Hematopoietic multipotent progenitor cell (in vitro differentiated cells): ENCODE data around the gene SYNM. TPM values are rescaled to one million over a fixed set of nuclear protein-coding genes. Genes with fewer than 3 reads are reported as not detected.

ENCODE experiments used
- total RNA-seq: library from RNA; depleted of rRNA; stranded (reverse); fragments of >200 nt; gene quantifications from one replicate; pipeline ENCODE4 v1.2.3, GENCODE V29; 2012

SYNM gene
- total RNA-seq, 1 donor = under 0.01 TPM

Other genes starting within 250 kb of the SYNM start
- not detected for gene PGPEP1L, start 97.3 kb upstream of the SYNM start, total RNA-seq
- 4.6 TPM for gene TTC23, start 144.5 kb downstream of the SYNM start, total RNA-seq
- gene LRRC28, start 146.4 kb downstream of the SYNM start, total RNA-seq = 26.1 TPM